Superior temporal gyrus (tissue), 1 donor: ENCODE data around the gene TSC2.

Source experiments
- DNase-seq: peaks from one replicate; pipeline ENCODE4 v3.0.0-alpha.2; 2016; ENCODE audit errors: extremely low spot score

TSC2 gene

GRCh38 chr16:2043667-2044451 lies 3.9 kb upstream of the TSC2 start:
- DNase-seq, result peak; percentile 27

DNA sequence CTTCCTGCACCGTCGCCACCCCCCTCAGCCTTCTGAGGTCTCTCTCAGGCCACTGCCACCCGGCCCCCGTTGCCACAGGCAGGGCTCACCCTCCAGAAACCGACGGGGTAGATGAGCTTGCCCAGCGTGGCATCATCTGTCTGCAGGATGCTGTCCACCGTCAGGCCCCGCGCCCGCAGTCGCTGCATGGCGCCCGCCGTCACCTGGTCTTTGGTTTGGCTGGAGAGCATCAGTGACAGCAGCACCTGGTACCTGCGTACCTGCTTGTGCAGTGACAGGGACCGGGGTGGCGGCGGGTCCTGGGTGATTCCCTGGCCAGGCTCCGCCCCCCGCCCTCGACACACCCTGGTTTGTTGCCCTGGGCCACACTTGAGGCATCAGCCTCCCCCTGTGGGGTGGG lies 3.2 kb upstream of the TSC2 start:
- no peak for DNase-seq

DNA sequence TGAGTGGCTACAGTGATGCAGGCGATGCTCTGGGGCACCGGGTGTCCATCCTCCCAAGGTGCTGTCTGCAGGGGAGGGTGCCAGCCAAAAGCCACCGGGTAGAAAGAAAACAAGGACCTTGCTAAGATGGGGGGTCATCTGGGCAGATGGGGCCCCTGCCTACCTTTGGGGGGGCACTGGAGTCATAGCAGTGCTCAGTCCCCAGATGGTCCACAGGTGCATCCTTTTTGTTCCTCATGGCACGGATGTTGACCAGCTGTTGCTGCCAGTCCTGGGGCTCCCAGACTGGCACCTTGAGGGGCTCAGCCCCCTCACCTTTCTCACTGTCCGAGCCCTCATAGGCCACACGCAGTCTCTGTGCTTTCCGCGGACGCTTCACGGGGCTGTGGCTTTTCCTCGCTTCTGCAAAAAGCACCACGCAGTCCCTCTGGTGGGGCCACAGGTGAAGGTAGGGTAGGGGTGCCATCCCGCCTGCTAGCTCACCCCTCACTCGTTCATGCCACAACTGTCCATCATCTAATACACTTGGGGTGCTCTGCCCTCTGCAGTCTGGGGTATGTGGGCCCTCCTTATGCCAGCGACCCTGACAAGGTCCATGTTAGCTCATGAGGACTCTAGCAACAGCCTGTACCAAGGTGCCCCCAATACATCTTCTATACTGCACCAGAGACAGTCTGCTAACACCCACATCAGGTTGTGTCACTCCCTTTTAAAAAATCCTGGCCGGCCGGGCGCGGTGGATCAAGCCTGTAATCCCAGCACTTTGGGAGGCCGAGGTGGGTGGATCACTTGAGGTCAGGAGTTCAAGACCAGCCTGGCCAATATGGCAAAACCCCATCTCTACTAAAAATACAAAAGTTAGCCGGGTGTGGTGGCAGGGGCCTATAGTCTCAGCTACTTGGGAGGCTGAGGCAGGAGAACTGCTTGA lies 1.6 kb upstream of the TSC2 start:
- DNase-seq, result no peak

GRCh38 chr16:2046893-2047329 lies 874 bp upstream of the TSC2 start:
- no peak for DNase-seq

DNA sequence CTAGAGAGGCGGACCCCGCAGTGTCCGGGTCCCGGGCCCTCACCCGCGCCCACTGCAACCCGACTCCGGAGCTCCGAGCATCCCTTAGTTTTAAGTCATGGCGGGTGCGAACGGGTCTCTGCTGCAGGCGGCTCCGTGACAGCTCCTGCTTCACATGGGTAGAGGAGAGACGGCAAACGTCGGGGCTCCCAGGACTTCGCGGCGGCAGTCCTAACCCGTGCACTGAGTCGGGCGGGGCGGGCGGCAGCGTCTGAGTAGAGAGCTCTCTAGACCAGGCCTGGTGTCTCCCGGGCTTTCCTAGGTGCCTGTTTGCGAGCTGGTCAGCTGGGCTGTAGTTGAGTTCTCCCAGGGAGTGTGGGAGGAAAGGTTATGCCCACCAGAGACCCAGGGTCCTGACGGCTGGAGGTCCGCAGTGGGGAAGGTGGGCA lies 345 bp downstream of the TSC2 start:
- no peak for DNase-seq

GRCh38 chr16:2053211-2053610 lies 5.4 kb downstream of the TSC2 start:
- DNase-seq, result no peak

- DNase-seq, result no peak
These were observed 6.1 kb downstream of the TSC2 start for GRCh38 chr16:2053897-2054296.

GRCh38 chr16:2054543-2055245 lies 6.9 kb downstream of the TSC2 start:
- no peak for DNase-seq

- peak; percentile 19 for DNase-seq
These were observed 8.3 kb downstream of the TSC2 start for GRCh38 chr16:2056077-2056476.

GRCh38 chr16:2056681-2057407 lies 9.1 kb downstream of the TSC2 start:
- DNase-seq, result peak; percentile 44

DNA sequence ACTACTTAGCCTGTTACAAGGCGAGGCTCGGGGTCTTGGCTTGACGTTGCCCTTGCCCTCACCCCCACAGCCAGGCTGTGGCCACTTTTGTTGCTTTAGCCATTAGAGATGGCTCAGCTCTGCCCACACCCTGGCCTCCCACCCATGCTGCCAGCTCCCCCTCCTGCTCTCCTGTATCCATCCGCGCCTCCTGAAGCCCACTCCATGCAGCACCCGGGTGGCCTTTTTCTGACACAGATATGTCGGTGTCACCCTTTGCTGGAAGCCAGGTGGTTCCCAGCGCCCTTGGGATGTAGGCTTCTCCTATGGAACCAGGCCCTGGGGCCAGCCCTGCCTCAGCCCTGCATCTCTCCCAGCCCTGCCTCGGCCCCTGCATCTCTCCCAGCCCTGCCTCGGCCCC lies 9.7 kb downstream of the TSC2 start:
- no peak for DNase-seq

GRCh38 chr16:2058420-2058819 lies 10.6 kb downstream of the TSC2 start:
- DNase-seq, result no peak

DNA sequence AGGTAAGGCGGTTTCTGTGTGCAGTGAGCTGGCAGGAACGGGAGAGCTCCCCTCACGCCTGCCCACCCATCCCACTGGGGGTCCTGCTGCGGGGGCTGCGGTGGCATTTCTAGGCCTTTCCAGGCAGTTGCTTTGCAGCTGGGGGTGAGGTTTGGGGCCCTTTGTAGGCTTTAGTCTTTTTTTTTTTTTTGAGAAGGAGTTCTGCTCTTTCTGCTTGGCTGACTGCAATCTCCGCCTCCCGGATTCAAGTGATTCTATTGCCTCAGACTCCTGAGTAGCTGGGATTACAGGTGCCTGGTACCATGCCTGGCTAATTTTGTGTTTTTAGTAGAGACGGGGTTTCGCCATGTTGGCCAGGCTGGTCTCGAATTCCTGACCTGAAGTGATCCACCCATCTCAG lies 11.1 kb downstream of the TSC2 start:
- no peak for DNase-seq

DNA sequence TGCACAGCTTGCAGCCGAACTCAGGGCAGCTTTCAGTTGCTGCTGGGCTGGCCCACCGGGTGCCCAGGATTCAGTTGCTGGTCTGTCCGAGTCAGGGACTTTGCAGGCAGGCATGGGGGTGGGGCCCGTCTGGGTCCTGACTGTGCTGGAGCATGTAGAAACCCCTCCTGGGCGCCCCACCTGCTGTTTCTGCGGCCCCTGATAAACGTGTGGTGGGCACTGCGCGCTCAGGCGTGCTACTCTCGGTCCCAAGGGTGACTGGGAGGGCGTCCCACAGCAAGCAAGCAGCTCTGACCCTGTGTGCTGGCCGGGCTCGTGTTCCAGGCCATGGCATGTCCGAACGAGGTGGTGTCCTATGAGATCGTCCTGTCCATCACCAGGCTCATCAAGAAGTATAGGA lies 12.6 kb downstream of the TSC2 start:
- no peak for DNase-seq

DNA sequence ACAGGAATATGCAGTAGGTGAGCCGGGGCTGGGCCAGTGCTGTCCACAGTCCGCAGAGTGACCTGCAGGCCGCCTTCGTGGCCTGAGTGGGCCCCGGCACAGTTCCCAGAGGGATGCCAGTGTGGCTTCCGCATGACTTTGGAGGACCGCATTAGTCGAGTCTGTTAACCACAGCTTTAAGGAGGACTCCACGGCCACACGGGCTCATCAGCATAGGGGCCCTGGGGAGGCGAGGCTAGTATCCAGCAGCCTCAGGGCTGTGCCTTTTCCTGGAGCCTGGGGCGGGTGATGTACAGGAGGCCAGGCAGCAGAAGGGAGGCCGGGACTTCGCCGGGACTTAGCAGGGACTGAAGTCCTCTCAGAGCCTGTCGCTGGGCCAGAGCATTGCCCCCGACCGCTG lies 13.2 kb downstream of the TSC2 start:
- no peak for DNase-seq

- no peak for DNase-seq
These were observed 13.7 kb downstream of the TSC2 start for GRCh38 chr16:2061526-2061925.

DNA sequence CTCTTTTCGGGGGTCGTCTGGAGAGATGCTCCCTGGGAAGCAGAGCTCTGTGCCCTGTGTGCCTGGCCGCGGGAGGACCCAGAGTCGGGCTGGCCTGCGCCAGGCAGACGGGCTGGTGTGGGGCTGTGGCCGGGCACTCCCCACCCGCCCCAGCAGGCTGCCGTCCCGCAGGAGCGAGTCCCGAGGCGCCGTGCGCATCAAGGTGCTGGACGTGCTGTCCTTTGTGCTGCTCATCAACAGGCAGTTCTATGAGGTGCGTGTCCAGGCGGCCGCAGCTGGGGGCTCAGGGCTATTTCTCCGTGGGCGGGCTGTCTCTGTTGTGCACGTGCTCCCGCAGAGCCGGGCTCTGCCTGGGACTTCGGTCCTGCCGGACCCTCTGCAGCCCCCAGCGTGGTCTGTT lies 15.0 kb downstream of the TSC2 start:
- DNase-seq, result no peak

DNA sequence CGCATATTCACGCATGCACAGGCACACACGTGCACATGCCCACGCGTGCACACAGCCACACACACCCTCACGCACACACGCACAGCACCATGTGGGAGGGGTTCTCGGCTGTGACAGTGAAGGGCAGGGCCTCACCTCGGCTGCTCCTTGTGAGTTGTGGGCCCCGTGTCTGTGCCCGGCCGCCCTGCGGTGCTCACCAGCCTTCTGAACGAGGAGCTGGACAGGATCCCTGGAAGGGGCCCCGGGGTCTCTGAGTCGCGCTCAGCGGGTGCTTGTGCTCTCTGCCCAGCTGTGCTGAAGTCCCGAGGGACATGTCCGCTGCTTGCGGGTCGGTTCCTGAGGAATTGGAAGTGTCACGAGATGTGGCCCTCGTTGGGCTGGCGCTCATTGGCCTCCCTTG lies 16.1 kb downstream of the TSC2 start:
- DNase-seq, result no peak

GRCh38 chr16:2064368-2064945 lies 16.7 kb downstream of the TSC2 start:
- DNase-seq, result no peak

GRCh38 chr16:2066139-2066538 lies 18.4 kb downstream of the TSC2 start:
- no peak for DNase-seq
